Ectodermal cell (in vitro differentiated cells): ENCODE data around the gene BARHL2.

Experiments
- H3K27ac ChIP-seq: 2 replicates; pipeline ENCODE4 v1.7.0; 2013; ENCODE audit warnings: mild to moderate bottlenecking, low read depth, low read length; ENCODE audit not compliant: insufficient read depth, poor library complexity, severe bottlenecking
- H3K27me3 ChIP-seq: 2 replicates; pipeline ENCODE4 v1.7.0; 2013; ENCODE audit warnings: mild to moderate bottlenecking, low read length; ENCODE audit not compliant: insufficient read depth, control insufficient read depth, poor library complexity, severe bottlenecking
- H3K36me3 ChIP-seq: one replicate; pipeline ENCODE4 v1.7.0; 2013; ENCODE audit warnings: low read length; ENCODE audit not compliant: control insufficient read depth, insufficient read depth
- H3K4me1 ChIP-seq: one replicate; pipeline ENCODE4 v1.7.0; 2013; ENCODE audit warnings: low read length; ENCODE audit not compliant: control insufficient read depth, insufficient read depth
- H3K4me3 ChIP-seq: 2 replicates; pipeline ENCODE4 v1.7.0; 2013; ENCODE audit warnings: low read depth, low read length, control low read depth; ENCODE audit not compliant: insufficient read depth
- H3K9me3 ChIP-seq: 2 replicates; pipeline ENCODE4 v1.7.0; 2013; ENCODE audit warnings: mild to moderate bottlenecking, low read length, moderate library complexity; ENCODE audit not compliant: control insufficient read depth
- WGBS, 2 experiments: methylation state at CpG; one replicate each; pipeline ENCODE4 v1.1.7; 2013; ENCODE audit warnings: missing lambda C conversion rate in 2 of 2; 5-methylcytosine and 5-hydroxymethylcytosine counted together

Gene BARHL2

DNA sequence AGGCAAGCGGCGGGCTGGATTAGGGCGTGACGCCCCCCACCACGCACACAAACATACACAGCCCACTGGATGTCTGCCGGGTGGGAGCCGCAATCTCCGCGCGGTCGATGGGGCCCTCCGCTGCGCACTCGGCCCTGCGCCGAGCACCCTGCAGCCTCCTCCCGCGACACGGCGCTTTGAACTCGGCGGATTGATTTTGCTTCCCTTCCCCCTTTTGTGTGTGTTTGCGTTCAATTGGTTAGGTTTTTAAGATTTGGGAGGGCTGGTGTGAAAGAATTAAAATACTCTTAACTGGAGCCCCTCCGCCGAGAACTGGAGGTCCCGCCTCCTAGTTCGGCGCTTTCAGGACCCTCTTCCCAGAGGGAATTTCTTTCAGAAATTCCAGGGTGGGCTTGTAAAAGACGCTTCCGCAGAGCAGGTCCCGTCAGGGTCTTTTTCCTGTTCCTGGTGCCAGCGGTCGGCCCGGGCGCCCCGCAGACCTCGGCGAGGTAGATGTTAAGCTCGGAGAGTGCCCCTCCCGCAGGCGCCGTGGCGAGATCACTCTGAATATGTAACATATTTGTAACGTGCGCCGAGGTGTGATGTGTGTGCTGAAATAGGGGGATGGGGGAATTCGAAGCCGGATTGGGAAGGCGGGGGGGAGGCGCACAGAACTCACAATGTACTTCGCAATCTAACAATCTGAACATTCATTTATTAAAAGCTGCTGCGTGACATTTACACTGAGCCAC is 8.0 kb upstream of the BARHL2 start:
- Histone ChIP-seq H3K27ac (no peak overlapping the region), H3K9me3 (no peaks in the 10 kb centered on the region), H3K27me3 (peaks cover 100% of the 10 kb centered on the region), H3K36me3 (no peaks in the 10 kb centered on the region), H3K4me3 (peak overlapping the region; percentile 26), H3K4me1 (peaks cover 25% of the 10 kb centered on the region)
- 1% methylated on average over 51 to 52 of the region's 52 CpGs for WGBS, 2 experiments

DNA sequence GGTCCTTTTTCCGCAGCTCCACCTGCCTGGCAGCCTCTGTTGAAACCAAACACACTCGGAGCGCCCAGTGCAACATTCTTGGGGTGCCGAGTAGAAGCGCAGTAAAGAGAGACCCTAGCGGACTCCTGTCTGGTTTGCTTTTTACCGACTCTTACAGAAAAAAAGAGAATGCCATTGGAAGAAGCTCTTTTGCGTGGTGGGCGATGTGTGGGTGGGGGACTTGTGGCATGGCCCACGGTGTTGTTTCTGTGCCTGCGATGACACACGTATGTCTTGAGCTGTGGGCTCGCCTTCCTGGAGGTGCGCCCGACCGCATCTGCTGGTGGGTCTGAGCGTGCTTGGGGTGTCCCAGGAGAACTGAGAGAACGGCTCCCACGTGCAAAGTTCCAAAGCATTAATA is 7.3 kb upstream of the BARHL2 start:
- H3K4me3 ChIP-seq: no peak overlapping the region
- 3 to 4% methylated on average over 19 of the region's 19 CpGs for WGBS, 2 experiments

DNA sequence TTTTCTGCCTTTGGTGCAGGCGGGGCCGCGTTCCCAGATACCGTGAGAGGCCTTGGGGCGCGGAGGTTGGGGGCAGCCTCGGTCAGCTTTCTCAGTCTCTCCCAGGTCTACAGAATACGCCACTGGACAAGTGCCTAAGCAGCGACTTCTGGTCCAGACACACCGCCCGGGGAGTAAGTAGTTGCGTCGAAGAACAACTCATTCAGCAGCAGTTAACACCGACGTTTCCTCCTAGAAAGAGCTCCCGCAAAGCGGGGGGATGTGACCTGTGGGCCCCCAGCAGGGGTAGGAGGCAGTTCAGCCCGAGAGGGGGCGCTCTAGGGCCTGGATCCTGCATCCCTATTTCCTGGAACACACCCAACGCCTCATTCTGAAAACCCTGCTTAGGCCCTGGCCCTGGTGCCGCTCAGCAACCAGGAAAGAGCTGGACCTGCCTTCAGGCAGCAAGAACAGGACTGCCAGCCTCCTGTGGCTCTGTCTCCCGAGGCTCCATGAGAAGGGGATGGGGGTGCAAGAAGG is 6.5 kb upstream of the BARHL2 start:
- Histone ChIP-seq H3K9me3 (no peaks in the 10 kb centered on the region), H3K27ac (no peak overlapping the region), H3K36me3 (no peaks in the 10 kb centered on the region), H3K27me3 (peaks cover 100% of the 10 kb centered on the region), H3K4me3 (no peak overlapping the region), H3K4me1 (peaks cover 21% of the 10 kb centered on the region)
- WGBS, 2 experiments: 1 to 2% methylated on average over 22 of the region's 22 CpGs

More for the DNA sequence above, 7.3 kb upstream of the BARHL2 start:
- H3K27ac ChIP-seq: no peak overlapping the region
- no peaks in the 10 kb centered on the region for H3K36me3 ChIP-seq
- H3K27me3 ChIP-seq: peaks cover 100% of the 10 kb centered on the region
- no peaks in the 10 kb centered on the region for H3K9me3 ChIP-seq
- peaks cover 21% of the 10 kb centered on the region for H3K4me1 ChIP-seq

DNA sequence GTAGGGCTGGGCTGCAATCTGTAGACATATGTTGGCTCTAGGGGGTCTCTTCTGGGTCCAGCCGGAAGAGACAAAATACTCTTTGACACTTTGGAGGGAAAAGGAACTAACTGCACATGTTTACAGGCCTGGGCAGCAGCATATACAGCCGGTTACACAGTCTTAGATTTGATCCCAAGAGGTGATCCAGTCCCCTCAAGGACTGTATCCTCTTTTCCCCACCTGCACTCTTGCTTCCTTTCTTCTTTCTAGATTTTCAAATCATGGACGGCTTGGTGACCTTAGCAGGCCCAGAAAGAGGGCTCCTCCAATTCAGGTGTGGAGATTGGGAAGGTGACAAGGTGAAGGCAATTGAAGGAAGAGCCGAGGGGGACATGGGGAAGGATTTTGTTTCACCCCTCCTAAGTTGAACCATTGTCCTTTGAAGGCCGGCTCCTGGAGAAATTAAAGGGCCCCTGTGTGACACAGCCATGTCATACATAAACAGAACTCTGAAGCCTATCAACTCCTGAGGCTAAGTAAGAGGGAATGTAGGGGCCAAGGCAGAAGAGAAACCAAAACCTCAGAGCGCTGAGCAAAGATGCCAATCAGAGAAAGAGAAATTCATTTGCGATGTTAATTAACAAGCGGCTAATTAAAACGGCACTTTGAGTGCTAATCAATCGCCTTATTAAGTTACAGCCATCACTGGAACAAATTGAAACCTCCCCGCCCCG is 5.9 kb upstream of the BARHL2 start:
- Histone ChIP-seq H3K36me3 (no peaks in the 10 kb centered on the region), H3K27me3 (peaks cover 100% of the 10 kb centered on the region), H3K4me3 (no peak overlapping the region), H3K27ac (no peak overlapping the region), H3K9me3 (no peaks in the 10 kb centered on the region), H3K4me1 (peaks cover 21% of the 10 kb centered on the region)
- 16 to 21% methylated on average over 11 to 12 of the region's 12 CpGs for WGBS, 2 experiments

DNA sequence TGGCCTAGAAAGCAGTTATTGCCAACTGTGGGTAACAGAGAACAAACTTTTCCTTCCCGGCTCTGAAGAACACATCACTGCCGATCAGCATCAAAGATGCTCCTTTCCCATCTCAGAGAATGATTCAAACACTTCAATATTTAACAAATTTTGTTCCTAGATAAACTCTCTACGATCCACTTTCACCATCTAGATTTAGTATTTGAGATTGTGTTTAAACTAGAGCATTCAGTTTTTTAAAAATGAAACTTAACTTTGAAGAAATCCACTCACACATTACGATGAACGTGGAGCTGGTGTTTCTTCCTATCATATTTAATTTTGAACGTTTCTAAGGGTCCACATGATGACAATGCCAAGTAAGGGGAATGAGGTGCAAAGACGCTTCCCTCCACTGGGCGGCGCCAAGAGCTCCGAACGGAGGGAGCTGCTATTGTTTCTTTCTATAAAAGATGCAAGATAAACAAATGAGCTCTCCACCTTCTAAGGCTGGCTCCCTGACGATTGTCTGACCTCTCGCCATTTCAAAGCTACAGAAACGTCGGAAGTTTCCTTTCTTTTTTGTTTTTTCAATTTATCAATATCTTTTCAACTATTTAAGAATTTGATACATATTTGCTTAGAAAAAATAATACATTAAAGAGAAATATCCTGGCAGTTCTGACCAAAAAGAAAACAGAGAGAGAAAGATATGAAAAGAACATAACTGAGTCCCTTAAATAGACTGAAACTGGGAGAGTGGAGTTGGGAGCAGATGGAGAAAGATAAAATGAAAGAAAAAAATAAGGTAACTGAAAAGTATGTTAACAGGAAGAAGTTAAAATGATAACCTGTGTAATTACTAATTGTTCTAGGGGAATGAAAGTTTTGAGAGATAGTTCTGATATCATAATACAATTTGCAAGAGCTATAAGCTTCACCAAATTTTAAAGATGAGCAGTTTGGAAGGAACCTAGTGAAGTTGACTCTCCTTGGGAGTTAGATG is 4.4 kb upstream of the BARHL2 start:
- Histone ChIP-seq H3K27me3 (peaks cover 100% of the 10 kb centered on the region), H3K27ac (no peak overlapping the region), H3K4me1 (peaks cover 9% of the 10 kb centered on the region), H3K4me3 (no peak overlapping the region), H3K9me3 (no peaks in the 10 kb centered on the region), H3K36me3 (no peaks in the 10 kb centered on the region)
- 1 to 8% methylated on average over 13 to 15 of the region's 15 CpGs for WGBS, 2 experiments

DNA sequence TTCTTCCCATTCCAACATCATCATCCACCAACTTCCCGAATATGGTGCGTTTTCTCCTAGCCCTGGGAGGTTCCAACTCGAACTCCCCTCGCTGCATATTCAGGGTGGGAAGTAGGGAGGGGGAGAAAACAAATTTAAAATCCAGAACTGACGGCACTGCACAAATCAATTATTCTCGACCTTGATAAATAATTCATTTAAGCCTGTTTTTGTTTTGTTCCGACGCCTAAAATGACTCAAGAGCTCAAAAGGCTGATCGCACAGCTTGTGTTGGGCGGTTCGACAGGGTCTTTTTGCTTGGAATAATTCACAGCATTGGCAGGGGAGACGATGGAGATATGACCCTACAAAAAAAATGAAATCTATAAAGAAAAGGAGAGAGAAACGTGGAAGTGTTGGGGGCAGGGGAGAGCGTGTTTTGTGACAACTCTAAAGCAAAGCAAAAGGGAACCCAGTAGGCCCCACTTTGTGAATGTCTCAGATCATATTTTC is 3.1 kb upstream of the BARHL2 start:
- Histone ChIP-seq H3K9me3 (no peaks in the 10 kb centered on the region), H3K36me3 (no peaks in the 10 kb centered on the region), H3K27me3 (peaks cover 100% of the 10 kb centered on the region), H3K27ac (no peak overlapping the region), H3K4me3 (no peak overlapping the region), H3K4me1 (no peaks in the 10 kb centered on the region)
- WGBS, 2 experiments: 2% methylated on average over 12 of the region's 14 CpGs

DNA sequence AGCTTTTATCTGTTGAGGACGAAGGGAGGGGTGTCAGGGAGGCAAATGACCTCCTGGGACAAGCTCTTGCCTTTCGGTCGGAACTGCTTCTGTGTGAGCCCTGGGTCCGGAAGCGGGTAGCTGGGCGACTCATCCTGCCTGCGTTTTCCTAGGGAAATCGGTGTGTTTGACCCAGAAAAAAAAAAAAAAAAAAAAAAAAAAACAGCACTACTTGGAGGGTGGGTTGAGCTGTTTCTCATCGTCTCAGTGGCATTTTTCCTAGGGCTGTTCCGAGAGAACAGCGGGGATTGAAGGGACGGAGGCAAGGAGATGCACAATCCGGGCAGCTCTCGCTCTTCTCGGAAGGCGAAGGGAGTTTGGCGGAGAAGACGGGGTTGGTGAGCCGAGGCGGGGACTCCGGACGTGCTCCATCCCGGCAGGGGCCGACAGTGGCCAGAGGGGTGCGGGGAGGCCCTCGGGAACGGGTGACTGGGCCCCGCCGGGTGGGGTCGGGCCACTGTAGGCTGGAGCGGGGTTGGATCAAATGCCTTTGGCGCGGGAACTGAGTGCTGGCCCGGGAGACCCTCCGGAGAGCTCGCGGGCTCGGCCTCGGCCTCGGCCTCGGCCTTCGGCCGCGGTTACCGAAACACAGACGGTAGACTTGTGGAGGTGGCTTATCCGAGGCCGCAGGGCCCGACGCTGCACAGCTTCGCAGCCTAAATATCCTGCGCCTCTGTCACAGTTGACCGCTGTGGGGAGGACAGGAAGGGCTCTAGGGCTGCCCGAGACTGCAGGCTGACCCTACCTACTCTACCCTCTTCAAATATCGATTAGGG is 2.4 kb upstream of the BARHL2 start:
- Histone ChIP-seq H3K4me3 (peak overlapping the region; percentile 14), H3K27ac (no peak overlapping the region), H3K4me1 (no peaks in the 10 kb centered on the region), H3K27me3 (peaks cover 100% of the 10 kb centered on the region), H3K36me3 (no peaks in the 10 kb centered on the region), H3K9me3 (no peaks in the 10 kb centered on the region)
- 1% methylated on average over 55 of the region's 55 CpGs for whole genome bisulfite sequencing, 2 experiments

DNA sequence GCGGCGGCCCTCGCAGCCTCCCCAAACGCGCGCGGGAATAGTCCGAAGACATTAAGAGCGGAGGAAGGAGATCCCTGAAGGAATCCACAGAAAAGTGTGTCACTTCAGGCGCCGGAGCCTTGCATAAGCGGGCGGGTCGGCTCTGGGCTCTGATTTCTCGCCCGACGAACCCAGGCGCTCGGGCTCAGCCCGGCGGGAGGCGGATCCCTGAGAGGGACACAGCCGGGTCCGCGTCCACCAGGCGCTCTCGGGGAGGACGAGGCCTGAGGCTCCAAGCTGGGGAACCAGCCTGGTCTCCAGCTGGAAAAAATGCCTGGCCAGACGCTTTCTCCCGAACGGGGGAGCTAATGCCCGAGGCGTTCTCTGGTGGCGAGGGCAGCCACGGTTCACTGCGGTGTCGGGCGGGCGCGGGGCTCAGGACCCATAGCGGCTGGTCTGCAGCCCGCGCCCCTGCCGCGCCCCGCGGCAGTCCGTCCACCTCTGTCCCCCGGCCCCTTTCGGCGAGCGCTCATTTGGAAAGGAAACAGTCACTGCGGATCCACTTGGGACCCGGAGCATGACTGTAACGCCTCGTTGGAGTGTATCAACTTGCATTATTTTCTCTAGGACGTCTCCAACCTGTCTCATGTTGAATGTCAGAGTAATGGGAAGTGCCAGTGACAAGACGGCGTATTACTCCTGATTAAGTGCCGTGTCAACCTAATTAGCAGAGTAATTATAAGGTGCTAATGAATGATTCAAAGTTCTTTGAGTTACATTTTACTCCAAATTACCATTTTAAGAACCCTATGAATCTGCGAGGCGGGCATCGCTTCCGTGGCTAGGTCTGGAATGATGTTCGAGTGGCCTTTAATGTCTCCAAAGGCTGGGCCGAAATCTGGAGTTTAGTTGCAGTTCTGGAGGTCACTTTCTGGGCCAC is 1.6 kb upstream of the BARHL2 start:
- Histone ChIP-seq H3K4me3 (peak overlapping the region; percentile 14), H3K27ac (no peak overlapping the region), H3K36me3 (no peaks in the 10 kb centered on the region), H3K9me3 (no peaks in the 10 kb centered on the region), H3K27me3 (peaks cover 100% of the 10 kb centered on the region), H3K4me1 (no peaks in the 10 kb centered on the region)
- 1% methylated on average over 66 of the region's 66 CpGs for WGBS, 2 experiments
